WTC11 (cell line): ENCODE data around the gene KIAA1671.

Experiments used
- ATF2 ChIP-seq: sonication (generic); formaldehyde crosslinking; IDR thresholded peaks from 2 replicates; pipeline ENCODE4 v1.8.1; 2022; ENCODE audit warnings: low read depth, missing genetic modification reagents, borderline replicate concordance
- ATF3 ChIP-seq: sonication (generic); formaldehyde crosslinking; conservative IDR thresholded peaks from 2 replicates; pipeline ENCODE4 v1.8.1; 2022; ENCODE audit warnings: mild to moderate bottlenecking, missing genetic modification reagents
- CREB1 ChIP-seq: sonication (generic); formaldehyde crosslinking; IDR thresholded peaks from 2 replicates; pipeline ENCODE4 v1.8.0; 2023; ENCODE audit warnings: mild to moderate bottlenecking, missing genetic modification reagents
- CREM ChIP-seq: sonication (generic); formaldehyde crosslinking; IDR thresholded peaks from 2 replicates; pipeline ENCODE4 v1.8.1; 2022; ENCODE audit warnings: mild to moderate bottlenecking, missing genetic modification reagents, moderate library complexity
- CTCF ChIP-seq: fragments of 200-600 bp; IDR thresholded peaks from 2 replicates; pipeline ENCODE4 v1.8.0; 2022; ENCODE audit warnings: antibody characterized with exemption
- E2F4 ChIP-seq: sonication (generic); formaldehyde crosslinking; IDR thresholded peaks from 2 replicates; pipeline ENCODE4 v1.8.1; 2022; ENCODE audit warnings: low read depth, mild to moderate bottlenecking, moderate library complexity, missing genetic modification reagents, borderline replicate concordance
- ELF4 ChIP-seq: sonication (generic); formaldehyde crosslinking; IDR thresholded peaks from 2 replicates; pipeline ENCODE4 v1.8.1; 2022; ENCODE audit warnings: low read depth, mild to moderate bottlenecking, moderate library complexity, missing genetic modification reagents
- FOXJ3 ChIP-seq: sonication (generic); formaldehyde crosslinking; IDR thresholded peaks from 2 replicates; pipeline ENCODE4 v1.9.0; 2021; ENCODE audit warnings: missing genetic modification reagents, mild to moderate bottlenecking, borderline replicate concordance
- HMGXB4 ChIP-seq: sonication (generic); formaldehyde crosslinking; IDR thresholded peaks from 2 replicates; pipeline ENCODE4 v1.8.1; 2023; ENCODE audit warnings: mild to moderate bottlenecking, moderate library complexity, missing genetic modification reagents
- IRF2 ChIP-seq: sonication (generic); formaldehyde crosslinking; IDR thresholded peaks from 2 replicates; pipeline ENCODE4 v1.8.0; 2022; ENCODE audit warnings: low read depth, missing genetic modification reagents, borderline replicate concordance
- JUN ChIP-seq: sonication (generic); formaldehyde crosslinking; IDR thresholded peaks from 2 replicates; pipeline ENCODE4 v1.8.0; 2023; ENCODE audit warnings: mild to moderate bottlenecking, missing genetic modification reagents
- MAX ChIP-seq: sonication (generic); formaldehyde crosslinking; IDR thresholded peaks from 2 replicates; pipeline ENCODE4 v1.8.0; 2022; ENCODE audit warnings: mild to moderate bottlenecking, missing genetic modification reagents
- NR2C2 ChIP-seq: sonication (generic); formaldehyde crosslinking; IDR thresholded peaks from 2 replicates; pipeline ENCODE4 v1.8.0; 2022; ENCODE audit warnings: mild to moderate bottlenecking, missing genetic modification reagents
- RELA ChIP-seq: sonication (generic); formaldehyde crosslinking; IDR thresholded peaks from 2 replicates; pipeline ENCODE4 v1.8.1; 2022; ENCODE audit warnings: missing genetic modification reagents, mild to moderate bottlenecking, borderline replicate concordance

GRCh38 chr22:24995649-24996180 lies 43.2 kb downstream of the KIAA1671 start:
- no peak for TF ChIP-seq CTCF
- TF ChIP-seq ELF4 = no peak
- TF ChIP-seq RELA (CRISPR knock-in tag) = no peak
- no peak for TF ChIP-seq IRF2
- TF ChIP-seq MAX (CRISPR knock-in tag) = no peak
- no peak for TF ChIP-seq NR2C2 (CRISPR knock-in tag)
- TF ChIP-seq JUN (CRISPR knock-in tag) = no peak
- no peak for TF ChIP-seq E2F4 (CRISPR knock-in tag)
- no peak for TF ChIP-seq CREB1 (CRISPR knock-in tag)
- no peak for TF ChIP-seq CREM (CRISPR knock-in tag)
- TF ChIP-seq ATF3 = no peak
- no peak for TF ChIP-seq ATF2 (CRISPR knock-in tag)
- no peak for TF ChIP-seq HMGXB4
- no peak for TF ChIP-seq FOXJ3
